Medulla oblongata (tissue), 1 donor: ENCODE data around the gene PTPRG.

Source experiments
- DNase-seq: peaks from one replicate; pipeline ENCODE4 v3.0.0-alpha.2; 2015; ENCODE audit errors: extremely low spot score

Gene PTPRG

GRCh38 chr3:61957259-61957658, 395.9 kb downstream of the PTPRG start:
- DNase-seq: no peak

- no peak for DNase-seq
These were observed 399.6 kb downstream of the PTPRG start for GRCh38 chr3:61960976-61961375.

DNA sequence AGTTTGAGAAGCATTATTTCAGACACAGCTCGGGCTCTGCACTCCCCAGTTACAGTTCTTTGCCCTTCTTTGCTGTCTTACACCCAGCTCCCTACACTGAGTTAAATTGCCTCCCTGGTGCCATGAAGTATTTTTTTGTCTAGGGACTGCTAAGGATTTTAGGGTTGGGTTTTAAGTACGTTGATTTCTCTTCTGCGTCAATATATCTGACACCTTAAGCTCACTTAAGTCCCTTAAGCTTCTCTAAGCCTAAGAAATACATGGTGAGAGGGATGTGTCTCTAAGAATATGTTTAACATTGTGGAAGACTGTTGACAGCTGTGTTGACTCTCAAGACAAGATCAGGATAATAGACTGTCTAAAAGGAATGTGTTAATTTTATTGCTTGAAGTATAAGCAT, 400.5 kb downstream of the PTPRG start:
- DNase-seq: no peak

DNA sequence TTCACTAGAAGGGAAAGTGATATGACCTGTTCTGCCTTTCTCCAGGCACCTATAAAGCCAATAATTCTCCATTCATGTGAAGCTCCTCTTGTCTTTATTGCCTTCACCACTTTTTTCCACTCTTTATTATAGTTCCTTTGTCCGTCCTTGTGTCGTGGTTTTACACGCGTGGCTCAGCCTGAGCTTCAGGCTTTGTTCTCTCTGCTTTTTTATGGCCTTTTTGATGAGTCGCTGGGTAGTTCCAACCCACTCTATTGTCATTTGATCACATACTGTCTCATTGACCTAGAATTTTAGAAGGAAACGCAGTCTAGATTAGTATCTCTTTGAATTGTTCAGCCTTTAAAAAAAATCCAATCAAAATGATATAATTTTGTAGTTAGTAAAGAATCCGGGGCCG, 403.2 kb downstream of the PTPRG start:
- no peak for DNase-seq

DNA sequence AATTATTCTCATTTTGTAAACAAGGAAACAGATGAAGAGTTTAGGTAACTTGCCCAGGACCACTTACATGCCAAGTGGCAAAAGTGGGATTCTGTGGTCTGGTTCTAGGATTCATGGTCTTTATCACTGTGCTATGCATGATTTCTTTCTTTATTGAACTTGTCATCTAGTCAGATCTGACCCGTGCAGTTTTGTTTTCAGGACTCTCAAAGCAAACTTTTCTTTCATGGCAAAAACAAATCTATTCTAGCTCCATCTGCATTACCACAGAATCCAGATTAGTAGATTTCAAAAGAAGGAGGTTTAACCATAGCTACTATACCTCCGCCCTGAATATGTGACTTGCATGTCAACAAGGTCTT, 404.4 kb downstream of the PTPRG start:
- no peak for DNase-seq

DNA sequence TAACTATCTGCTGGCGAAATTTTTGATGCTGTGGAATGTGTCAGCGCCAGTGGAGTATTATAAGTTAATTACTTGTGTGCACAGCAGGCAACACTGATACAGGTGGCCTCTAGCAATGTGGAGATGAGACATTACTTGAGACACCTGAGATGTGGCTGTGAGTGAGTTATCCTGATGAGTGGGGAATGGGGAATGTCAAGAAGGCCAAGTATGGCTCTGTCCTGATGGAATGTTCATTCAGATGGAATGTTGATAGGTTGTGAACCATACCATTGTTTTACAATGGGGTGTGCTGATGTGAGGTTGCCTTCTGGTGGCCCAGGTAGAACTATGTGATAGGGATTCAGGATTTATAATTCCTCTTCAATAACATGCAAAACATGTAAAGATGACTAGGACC, 404.8 kb downstream of the PTPRG start:
- DNase-seq: no peak

GRCh38 chr3:61967019-61967418, 405.6 kb downstream of the PTPRG start:
- no peak for DNase-seq

DNA sequence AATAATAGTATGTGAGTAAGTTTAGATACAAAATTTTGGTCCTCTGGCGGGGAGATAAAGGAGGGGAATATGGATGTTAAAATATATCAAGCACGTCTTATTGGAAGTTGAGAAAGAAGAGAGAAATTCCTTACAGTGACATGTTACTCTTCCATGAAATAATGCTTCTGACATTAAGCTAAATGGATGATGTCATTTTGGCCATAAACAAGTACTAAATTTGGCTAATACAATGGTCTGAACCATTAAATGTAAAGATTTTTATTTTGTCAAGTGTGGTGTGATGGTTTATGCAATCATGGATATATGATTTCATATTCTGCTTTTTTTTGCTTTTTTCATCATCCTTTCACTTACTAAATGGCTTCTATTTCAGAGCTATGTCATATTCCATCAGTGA, 406.6 kb downstream of the PTPRG start:
- no peak for DNase-seq

DNA sequence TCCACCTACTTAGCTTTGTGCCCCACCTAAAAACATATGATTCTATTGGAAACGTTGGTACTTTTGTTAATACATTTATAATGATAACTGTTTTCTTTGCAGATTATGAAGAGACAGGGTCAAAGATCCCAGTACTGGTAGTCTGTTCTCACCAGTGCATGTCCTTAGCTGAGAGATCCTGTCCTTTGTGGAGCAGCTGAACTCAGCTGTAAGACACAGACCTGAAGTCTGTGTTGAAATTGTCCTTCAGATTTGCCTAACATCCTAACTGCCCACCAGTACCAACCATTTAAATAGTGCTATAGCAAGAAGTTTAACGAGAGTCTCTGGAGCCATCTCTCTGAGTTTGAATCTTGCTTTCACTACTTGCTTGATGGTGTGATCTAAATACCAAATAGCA, 413.3 kb downstream of the PTPRG start:
- DNase-seq: no peak

DNA sequence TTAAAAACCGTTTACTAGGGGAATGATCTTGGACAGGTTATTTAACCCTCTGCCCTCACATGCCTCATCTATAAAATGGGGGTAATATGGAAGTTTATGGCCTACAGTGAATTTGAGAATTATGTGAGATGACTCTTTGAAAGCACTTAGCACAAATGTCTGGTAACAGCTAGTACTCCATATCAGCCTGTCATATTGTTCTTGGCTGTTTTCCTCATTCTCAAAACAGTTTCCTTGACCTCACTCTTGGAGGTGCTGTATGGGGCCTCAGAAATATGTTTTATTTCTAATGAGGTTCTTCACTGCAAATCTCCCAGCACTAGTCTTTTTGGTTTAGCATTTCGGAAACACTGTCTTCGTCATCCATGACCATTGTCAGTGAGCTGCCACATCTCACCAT, 413.8 kb downstream of the PTPRG start:
- DNase-seq: no peak

- no peak for DNase-seq
These were observed 414.6 kb downstream of the PTPRG start for GRCh38 chr3:61975936-61976335.

GRCh38 chr3:61978460-61979419, 417.4 kb downstream of the PTPRG start:
- DNase-seq: no peak

GRCh38 chr3:61979638-61980037, 418.3 kb downstream of the PTPRG start:
- no peak for DNase-seq

DNA sequence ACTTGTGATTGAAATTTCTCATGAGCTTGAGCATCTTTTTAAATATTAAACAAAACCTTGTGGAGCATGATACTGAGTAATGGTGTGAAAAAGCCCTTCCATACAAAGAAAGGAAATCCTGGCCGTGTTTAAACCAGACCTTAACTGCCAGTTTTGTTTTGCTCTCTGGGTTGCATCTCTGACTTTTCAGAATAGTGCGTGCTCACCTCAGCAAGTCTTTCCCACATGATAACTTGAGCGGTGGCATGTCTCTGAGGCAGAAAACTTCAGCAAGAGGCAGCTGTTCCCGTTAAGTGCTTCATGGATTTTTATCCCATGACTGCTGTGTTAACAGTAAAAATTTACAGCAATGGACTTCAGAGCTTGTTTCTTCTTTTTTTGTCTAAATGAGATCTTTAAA, 418.7 kb downstream of the PTPRG start:
- no peak for DNase-seq

DNA sequence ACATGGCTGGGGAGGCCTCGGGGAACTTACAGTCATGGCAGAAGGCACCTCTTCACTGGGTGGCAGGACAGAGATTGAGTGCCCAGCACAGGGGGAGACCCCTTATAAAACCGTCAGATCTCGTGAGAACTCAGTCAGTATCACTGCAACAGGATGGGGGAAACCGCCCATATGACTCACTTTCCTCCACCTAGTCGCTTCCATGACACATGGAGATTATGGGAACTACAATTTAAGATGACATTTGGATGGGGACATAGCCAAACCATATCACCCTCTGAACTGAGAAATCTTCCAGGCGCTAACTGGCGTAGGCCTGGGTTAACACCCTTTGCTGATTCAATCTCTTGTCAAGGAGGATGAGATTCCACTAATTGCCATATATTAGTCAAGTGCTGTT, 419.7 kb downstream of the PTPRG start:
- no peak for DNase-seq

DNA sequence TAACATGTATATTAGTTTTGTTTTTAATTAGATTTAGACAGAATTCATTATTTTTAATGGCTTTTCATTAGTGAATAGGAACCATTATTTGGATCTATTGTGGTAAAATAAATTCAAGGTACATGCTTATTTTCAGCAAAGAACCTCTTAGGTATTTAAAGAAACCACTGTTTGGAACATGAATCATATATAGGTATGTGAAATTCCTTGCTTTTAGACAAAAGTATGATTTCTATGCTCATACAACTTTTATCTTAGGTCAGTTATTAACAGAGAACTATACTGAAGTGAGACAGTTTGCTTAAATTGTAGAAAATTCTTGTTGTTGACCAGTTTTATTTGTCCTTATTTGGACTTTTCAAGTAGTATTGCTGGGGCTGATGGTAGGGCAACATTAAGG, 422.1 kb downstream of the PTPRG start:
- no peak for DNase-seq

- no peak for DNase-seq
These were observed 423.6 kb downstream of the PTPRG start for GRCh38 chr3:61985020-61985419.

DNA sequence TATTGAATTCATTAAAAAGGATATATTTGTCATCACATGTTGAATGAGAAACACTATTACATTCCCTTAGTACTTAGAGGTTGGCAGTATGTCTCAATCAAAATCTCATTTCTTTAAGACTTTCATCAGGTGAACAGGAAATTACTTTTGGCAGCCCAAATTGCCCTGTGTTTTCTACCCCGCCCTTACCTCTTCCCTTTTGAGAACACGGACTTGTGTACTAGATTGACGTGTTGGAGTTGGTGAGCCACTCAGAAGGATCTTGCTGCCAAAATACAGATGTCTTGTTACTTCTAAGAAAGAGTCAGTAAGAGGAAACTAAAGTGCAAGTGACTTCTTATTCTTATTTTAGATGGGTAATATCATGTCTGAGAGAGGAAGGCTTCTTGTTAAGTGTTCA, 425.1 kb downstream of the PTPRG start:
- DNase-seq: no peak

GRCh38 chr3:61989681-61990080, 428.3 kb downstream of the PTPRG start:
- no peak for DNase-seq

GRCh38 chr3:61990327-61991027, 429.1 kb downstream of the PTPRG start:
- no peak for DNase-seq

- no peak for DNase-seq
These were observed 430.3 kb downstream of the PTPRG start for GRCh38 chr3:61991706-61992105.

DNA sequence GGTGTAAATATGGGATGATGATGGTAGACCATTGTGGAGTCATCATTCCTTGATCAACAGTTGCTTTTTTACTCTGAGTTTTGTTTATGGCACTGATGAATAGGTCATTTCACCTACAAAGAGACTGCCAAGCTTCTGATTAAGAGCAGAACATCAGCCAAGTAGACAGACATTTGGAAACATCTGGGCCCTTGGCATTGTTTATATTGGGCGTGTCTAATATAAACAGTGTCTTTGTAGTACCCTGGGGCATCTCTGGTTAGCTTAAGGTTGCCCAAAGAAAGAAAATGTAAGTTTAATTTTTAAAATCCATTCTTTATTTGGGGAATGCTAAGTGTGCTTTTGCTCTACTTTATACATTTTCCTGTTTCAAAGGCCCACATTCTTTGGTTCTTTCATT, 435.0 kb downstream of the PTPRG start:
- no peak for DNase-seq

- no peak for DNase-seq
These were observed 435.7 kb downstream of the PTPRG start for GRCh38 chr3:61997101-61997500.
